ENCODE results near the gene OR4D1.

The OR4D1 gene

DNA sequence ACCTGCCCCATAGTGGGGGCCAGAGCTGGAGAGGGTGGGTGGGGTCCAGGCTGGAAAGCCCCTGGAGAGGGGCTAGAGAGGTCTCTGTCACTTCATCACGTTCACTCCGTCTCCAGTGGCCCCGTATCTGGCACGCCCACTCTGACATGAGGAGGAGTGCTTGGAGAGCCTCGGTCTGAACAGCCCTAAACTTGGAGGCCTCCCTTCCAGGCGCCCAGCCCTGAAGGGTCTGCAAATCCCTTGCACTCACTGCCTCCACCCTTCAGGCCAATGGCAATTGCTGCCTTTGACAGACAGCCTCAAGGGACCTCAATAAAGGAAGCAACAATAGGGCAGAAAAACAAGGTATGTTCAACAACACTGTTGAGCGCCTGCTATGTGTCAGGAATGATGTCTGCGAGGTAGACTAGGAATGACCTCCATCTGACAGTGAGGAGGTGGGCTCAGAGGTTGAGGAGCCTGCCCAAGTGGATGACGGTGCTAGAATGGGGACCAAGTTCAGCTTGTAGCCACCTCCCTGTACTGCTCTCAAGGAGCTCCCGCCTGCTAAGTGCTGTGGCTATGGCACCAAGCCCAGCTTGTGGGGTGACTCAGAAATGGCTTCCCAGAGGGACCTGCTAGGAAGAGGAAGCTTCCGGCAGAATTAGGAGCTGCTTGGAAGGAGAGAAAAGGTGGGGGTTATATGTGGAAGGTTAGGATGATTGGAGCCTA is 41.4 kb downstream of the OR4D1 start:
- no peaks in the 10 kb centered on the region for H3K9me3 ChIP-seq (ENCODE audit: control insufficient read depth in 1 of 2, low read length in 2 of 2)
- H3K9ac ChIP-seq (ENCODE audit: low read depth in 1 of 2, low read length in 2 of 2), result no peak overlapping the region
- no peaks in the 10 kb centered on the region for H3K36me3 ChIP-seq (ENCODE audit: control insufficient read depth in 1 of 2, insufficient read depth in 2 of 2, low read length in 2 of 2)
- no peak overlapping the region for H3K4me3 ChIP-seq (ENCODE audit: low read depth in 1 of 2, low read length in 2 of 2)
- peaks cover 0 to 10% of the 10 kb centered on the region in 2 donors for H3K27me3 ChIP-seq (ENCODE audit: control insufficient read depth in 1 of 2, insufficient read depth in 2 of 2, low read length in 2 of 2)
- peaks cover 0 to 8% of the 10 kb centered on the region in 2 donors for H3K4me1 ChIP-seq (ENCODE audit: control insufficient read depth in 1 of 2, insufficient read depth in 2 of 2, low read length in 2 of 2)
- no peak overlapping the region for H3K27ac ChIP-seq (ENCODE audit: low read depth, low read length)

- H3K27ac ChIP-seq (ENCODE audit: low read depth, low read length), result no peak overlapping the region
- H3K4me1 ChIP-seq (ENCODE audit: control insufficient read depth in 1 of 2, insufficient read depth in 2 of 2, low read length in 2 of 2), result peaks cover 0 to 8% of the 10 kb centered on the region in 2 donors
- no peaks in the 10 kb centered on the region for H3K36me3 ChIP-seq (ENCODE audit: control insufficient read depth in 1 of 2, insufficient read depth in 2 of 2, low read length in 2 of 2)
- no peak overlapping the region for H3K9ac ChIP-seq (ENCODE audit: low read depth in 1 of 2, low read length in 2 of 2)
- peaks cover 0 to 10% of the 10 kb centered on the region in 2 donors for H3K27me3 ChIP-seq (ENCODE audit: control insufficient read depth in 1 of 2, insufficient read depth in 2 of 2, low read length in 2 of 2)
- no peak overlapping the region for H3K4me3 ChIP-seq (ENCODE audit: low read depth in 1 of 2, low read length in 2 of 2)
- no peaks in the 10 kb centered on the region for H3K9me3 ChIP-seq (ENCODE audit: control insufficient read depth in 1 of 2, low read length in 2 of 2)
These were observed 43.2 kb downstream of the OR4D1 start for GRCh38 chr17:58191241-58191896.

DNA sequence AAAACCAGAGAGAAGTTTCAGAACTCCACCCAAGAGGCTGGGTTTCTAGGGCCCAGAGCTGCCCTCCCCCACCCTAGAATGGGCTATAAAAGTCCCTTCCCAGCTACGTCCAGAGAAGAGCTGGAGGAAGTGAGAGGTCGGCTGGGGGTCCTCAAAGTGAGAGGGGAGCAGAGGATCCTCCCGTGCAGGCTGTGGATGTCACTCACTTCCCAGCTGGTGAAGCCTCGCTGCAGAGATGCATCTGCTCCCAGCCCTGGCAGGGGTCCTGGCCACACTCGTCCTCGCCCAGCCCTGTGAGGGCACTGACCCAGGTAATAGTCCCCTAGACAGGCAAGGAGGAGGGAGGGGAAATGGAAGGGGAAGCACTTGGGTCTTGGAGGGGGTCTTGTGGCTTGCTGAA is 44.4 kb downstream of the OR4D1 start, which contains the start of gene EPX:
EPX (plus strand) TSS at position 115 of the 400 bp plus-strand sequence; CDS start at position 236, 121 bp downstream.
- no peaks in the 10 kb centered on the region for H3K9me3 ChIP-seq (ENCODE audit: control insufficient read depth in 1 of 2, low read length in 2 of 2)
- peaks cover 0 to 17% of the 10 kb centered on the region in 2 donors for H3K27me3 ChIP-seq (ENCODE audit: control insufficient read depth in 1 of 2, insufficient read depth in 2 of 2, low read length in 2 of 2)
- H3K4me3 ChIP-seq (ENCODE audit: low read depth in 1 of 2, low read length in 2 of 2), result no peak within 1 kb of the TSS
- no peak within 1 kb of the TSS for H3K9ac ChIP-seq (ENCODE audit: low read depth in 1 of 2, low read length in 2 of 2)
- no peak within 1 kb of the TSS for H3K27ac ChIP-seq (ENCODE audit: low read depth, low read length)
- H3K4me1 ChIP-seq (ENCODE audit: control insufficient read depth in 1 of 2, insufficient read depth in 2 of 2, low read length in 2 of 2), result peaks cover 0 to 8% of the 10 kb centered on the region in 2 donors
- no peaks in the 10 kb centered on the region for H3K36me3 ChIP-seq (ENCODE audit: control insufficient read depth in 1 of 2, insufficient read depth in 2 of 2, low read length in 2 of 2)

DNA sequence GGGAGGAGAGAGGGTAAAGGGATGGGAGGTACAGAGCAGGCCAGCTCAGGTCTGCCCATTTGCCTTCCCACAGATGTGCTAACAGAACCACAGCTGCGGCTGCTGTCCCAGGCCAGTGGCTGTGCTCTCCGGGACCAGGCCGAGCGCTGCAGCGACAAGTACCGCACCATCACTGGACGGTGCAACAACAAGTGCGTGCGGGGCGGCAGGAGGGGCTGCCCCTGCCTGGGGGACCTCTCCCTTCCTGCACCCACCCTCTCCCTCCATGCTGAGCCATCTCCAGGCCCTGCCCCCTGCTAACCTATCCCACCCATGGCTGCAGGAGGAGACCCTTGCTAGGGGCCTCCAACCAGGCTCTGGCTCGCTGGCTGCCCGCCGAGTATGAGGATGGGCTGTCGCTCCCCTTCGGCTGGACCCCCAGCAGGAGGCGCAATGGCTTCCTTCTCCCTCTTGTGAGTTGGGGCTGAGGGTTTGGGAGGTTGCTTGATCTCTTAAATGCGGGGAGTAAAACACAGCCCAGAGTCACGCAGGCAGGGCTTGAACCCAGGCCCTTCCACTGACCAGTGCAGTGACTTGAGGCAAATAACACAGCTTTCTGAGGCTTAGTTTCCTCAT is 45.6 kb downstream of the OR4D1 start:
- Histone ChIP-seq H3K4me3 (ENCODE audit: low read depth in 1 of 2, low read length in 2 of 2) (no peak overlapping the region), H3K36me3 (ENCODE audit: control insufficient read depth in 1 of 2, insufficient read depth in 2 of 2, low read length in 2 of 2) (no peaks in the 10 kb centered on the region), H3K27me3 (ENCODE audit: control insufficient read depth in 1 of 2, insufficient read depth in 2 of 2, low read length in 2 of 2) (peaks cover 0 to 20% of the 10 kb centered on the region in 2 donors), H3K9ac (ENCODE audit: low read depth in 1 of 2, low read length in 2 of 2) (no peak overlapping the region), H3K4me1 (ENCODE audit: control insufficient read depth in 1 of 2, insufficient read depth in 2 of 2, low read length in 2 of 2) (peaks cover 0 to 8% of the 10 kb centered on the region in 2 donors), H3K9me3 (ENCODE audit: control insufficient read depth in 1 of 2, low read length in 2 of 2) (no peaks in the 10 kb centered on the region), H3K27ac (ENCODE audit: low read depth, low read length) (no peak overlapping the region)

- no peaks in the 10 kb centered on the region for H3K9me3 ChIP-seq (ENCODE audit: control insufficient read depth in 1 of 2, low read length in 2 of 2)
- no peaks in the 10 kb centered on the region for H3K4me1 ChIP-seq (ENCODE audit: control insufficient read depth in 1 of 2, insufficient read depth in 2 of 2, low read length in 2 of 2)
- H3K27ac ChIP-seq (ENCODE audit: low read depth, low read length), result no peak overlapping the region
- H3K9ac ChIP-seq (ENCODE audit: low read depth in 1 of 2, low read length in 2 of 2), result no peak overlapping the region
- H3K27me3 ChIP-seq (ENCODE audit: control insufficient read depth in 1 of 2, insufficient read depth in 2 of 2, low read length in 2 of 2), result peaks cover 0 to 16% of the 10 kb centered on the region in 2 donors
- no peaks in the 10 kb centered on the region for H3K36me3 ChIP-seq (ENCODE audit: control insufficient read depth in 1 of 2, insufficient read depth in 2 of 2, low read length in 2 of 2)
- H3K4me3 ChIP-seq (ENCODE audit: low read depth in 1 of 2, low read length in 2 of 2), result no peak overlapping the region
These were observed 47.4 kb downstream of the OR4D1 start for GRCh38 chr17:58195518-58196123.

DNA sequence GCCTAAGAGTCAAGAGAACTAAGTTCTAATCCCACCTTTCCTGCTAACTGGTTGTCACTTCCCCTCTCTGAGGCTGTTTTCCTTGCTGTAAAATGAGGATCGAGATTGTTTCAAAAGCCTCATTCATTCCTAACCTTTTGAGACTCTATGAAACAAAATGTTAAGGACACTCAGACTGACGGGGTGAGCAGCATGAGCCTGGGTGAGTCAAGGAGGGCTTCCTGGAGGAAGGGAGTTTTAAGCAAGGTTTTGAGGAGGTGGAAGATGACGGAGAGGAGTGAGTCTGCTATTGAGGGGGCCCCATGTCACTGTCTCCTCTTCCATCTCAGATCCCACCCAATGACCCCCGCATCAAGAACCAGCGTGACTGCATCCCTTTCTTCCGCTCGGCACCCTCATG is 48.4 kb downstream of the OR4D1 start:
- H3K4me1 ChIP-seq (ENCODE audit: control insufficient read depth in 1 of 2, insufficient read depth in 2 of 2, low read length in 2 of 2), result no peaks in the 10 kb centered on the region
- peaks cover 0 to 13% of the 10 kb centered on the region in 2 donors for H3K27me3 ChIP-seq (ENCODE audit: control insufficient read depth in 1 of 2, insufficient read depth in 2 of 2, low read length in 2 of 2)
- H3K27ac ChIP-seq (ENCODE audit: low read depth, low read length), result no peak overlapping the region
- no peak overlapping the region for H3K4me3 ChIP-seq (ENCODE audit: low read depth in 1 of 2, low read length in 2 of 2)
- H3K9ac ChIP-seq (ENCODE audit: low read depth in 1 of 2, low read length in 2 of 2), result no peak overlapping the region
- no peaks in the 10 kb centered on the region for H3K9me3 ChIP-seq (ENCODE audit: control insufficient read depth in 1 of 2, low read length in 2 of 2)
- no peaks in the 10 kb centered on the region for H3K36me3 ChIP-seq (ENCODE audit: control insufficient read depth in 1 of 2, insufficient read depth in 2 of 2, low read length in 2 of 2)

GRCh38 chr17:58200024-58200633 is 51.9 kb downstream of the OR4D1 start:
- H3K9me3 ChIP-seq (ENCODE audit: control insufficient read depth in 1 of 2, low read length in 2 of 2), result no peaks in the 10 kb centered on the region
- no peak overlapping the region for H3K27ac ChIP-seq (ENCODE audit: low read depth, low read length)
- no peaks in the 10 kb centered on the region for H3K36me3 ChIP-seq (ENCODE audit: control insufficient read depth in 1 of 2, insufficient read depth in 2 of 2, low read length in 2 of 2)
- H3K4me3 ChIP-seq (ENCODE audit: low read depth in 1 of 2, low read length in 2 of 2), result no peak overlapping the region
- no peaks in the 10 kb centered on the region for H3K4me1 ChIP-seq (ENCODE audit: control insufficient read depth in 1 of 2, insufficient read depth in 2 of 2, low read length in 2 of 2)
- H3K9ac ChIP-seq (ENCODE audit: low read depth in 1 of 2, low read length in 2 of 2), result no peak overlapping the region
- peaks cover 0 to 13% of the 10 kb centered on the region in 2 donors for H3K27me3 ChIP-seq (ENCODE audit: control insufficient read depth in 1 of 2, insufficient read depth in 2 of 2, low read length in 2 of 2)

DNA sequence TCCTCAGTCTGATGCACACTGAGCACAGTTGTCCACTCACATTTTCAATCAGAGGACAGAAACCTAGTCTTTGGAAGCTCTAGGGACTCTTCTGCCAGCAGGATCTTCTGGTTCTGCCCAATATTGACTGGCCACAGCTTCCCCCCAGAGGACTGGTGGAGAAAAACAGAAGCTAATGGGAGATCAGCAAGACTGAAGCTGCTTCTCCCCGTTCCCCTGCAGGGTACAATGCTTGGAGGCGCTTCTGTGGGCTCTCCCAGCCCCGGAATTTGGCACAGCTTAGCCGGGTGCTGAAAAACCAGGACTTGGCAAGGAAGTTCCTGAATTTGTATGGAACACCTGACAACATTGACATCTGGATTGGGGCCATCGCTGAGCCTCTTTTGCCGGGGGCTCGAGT is 54.7 kb downstream of the OR4D1 start:
- peaks cover 12 to 17% of the 10 kb centered on the region in 2 donors for H3K36me3 ChIP-seq (ENCODE audit: control insufficient read depth in 1 of 2, insufficient read depth in 2 of 2, low read length in 2 of 2)
- H3K9ac ChIP-seq (ENCODE audit: low read depth in 1 of 2, low read length in 2 of 2), result no peak overlapping the region
- H3K4me1 ChIP-seq (ENCODE audit: control insufficient read depth in 1 of 2, insufficient read depth in 2 of 2, low read length in 2 of 2), result no peaks in the 10 kb centered on the region
- H3K9me3 ChIP-seq (ENCODE audit: control insufficient read depth in 1 of 2, low read length in 2 of 2), result no peaks in the 10 kb centered on the region
- H3K27ac ChIP-seq (ENCODE audit: low read depth, low read length), result no peak overlapping the region
- H3K4me3 ChIP-seq (ENCODE audit: low read depth in 1 of 2, low read length in 2 of 2), result no peak overlapping the region
- peaks cover 0 to 6% of the 10 kb centered on the region in 2 donors for H3K27me3 ChIP-seq (ENCODE audit: control insufficient read depth in 1 of 2, insufficient read depth in 2 of 2, low read length in 2 of 2)

GRCh38 chr17:58204796-58205195 is 56.6 kb downstream of the OR4D1 start:
- H3K4me3 ChIP-seq (ENCODE audit: low read depth in 1 of 2, low read length in 2 of 2), result no peak overlapping the region
- no peaks in the 10 kb centered on the region for H3K9me3 ChIP-seq (ENCODE audit: control insufficient read depth in 1 of 2, low read length in 2 of 2)
- peaks cover 20 to 30% of the 10 kb centered on the region in 2 donors for H3K36me3 ChIP-seq (ENCODE audit: control insufficient read depth in 1 of 2, insufficient read depth in 2 of 2, low read length in 2 of 2)
- no peaks in the 10 kb centered on the region for H3K4me1 ChIP-seq (ENCODE audit: control insufficient read depth in 1 of 2, insufficient read depth in 2 of 2, low read length in 2 of 2)
- H3K27me3 ChIP-seq (ENCODE audit: control insufficient read depth in 1 of 2, insufficient read depth in 2 of 2, low read length in 2 of 2), result no peaks in the 10 kb centered on the region
- H3K9ac ChIP-seq (ENCODE audit: low read depth in 1 of 2, low read length in 2 of 2), result no peak overlapping the region
- H3K27ac ChIP-seq (ENCODE audit: low read depth, low read length), result no peak overlapping the region

All from duodenal mucosa (tissue), 2 donors.